Calu3 (cell line): ENCODE data around the gene ACSS3. TPM values are rescaled to one million over a fixed set of nuclear protein-coding genes. Genes with fewer than 3 reads are reported as not detected.

Source experiments
- BruUV-seq: library from RNA; stranded (reverse); fragments of 400-500 nt; replicated peaks from 2 replicates; lab custom pipeline; 2021; lab: Mats Ljungman, UMichigan
- CTCF ChIA-PET: fragments of 300-600 bp; sonication (Branson Sonifier 250); formaldehyde crosslinking; loops from one replicate; lab custom pipeline; 2022; ENCODE audit warnings: antibody characterized with exemption; lab: Charles Lee
- DNase-seq: peaks from one replicate; pipeline ENCODE4 v3.0.0; 2022
- H3K27ac Mint-ChIP-seq: one replicate; pipeline ENCODE4 v1.8.0; 2022; ENCODE audit warnings: mixed read lengths; ENCODE audit not compliant: unreplicated experiment
- H3K27me3 Mint-ChIP-seq: one replicate; pipeline ENCODE4 v1.8.0; 2022; ENCODE audit warnings: mixed read lengths; ENCODE audit not compliant: unreplicated experiment
- H3K36me3 Mint-ChIP-seq: one replicate; pipeline ENCODE4 v1.8.0; 2022; ENCODE audit warnings: mild to moderate bottlenecking, moderate library complexity, mixed read lengths; ENCODE audit not compliant: insufficient read depth, unreplicated experiment
- H3K4me1 Mint-ChIP-seq: one replicate; pipeline ENCODE4 v1.8.0; 2022; ENCODE audit warnings: mild to moderate bottlenecking, low read depth, mixed read lengths; ENCODE audit not compliant: unreplicated experiment
- H3K4me3 Mint-ChIP-seq: one replicate; pipeline ENCODE4 v1.8.0; 2022; ENCODE audit warnings: mild to moderate bottlenecking, low read depth, moderate library complexity, mixed read lengths; ENCODE audit not compliant: unreplicated experiment
- H3K9me3 Mint-ChIP-seq: one replicate; pipeline ENCODE4 v1.8.0; 2022; ENCODE audit warnings: low read depth, mixed read lengths; ENCODE audit not compliant: unreplicated experiment
- intact Hi-C: fragments of 100-400 bp; cut with micrococcal nuclease; formaldehyde crosslinking; loops from one replicate; pipeline ENCODE4 v1.10.0; 2022; ENCODE audit not compliant: unreplicated experiment
- total RNA-seq: library from RNA; stranded (reverse); gene quantifications from 2 replicates; pipeline ENCODE4 v1.2.3, GENCODE V29; 2022
- TF ChIP-seq, protein P1 (sequence below): fragments of 200-600 bp; IDR thresholded peaks from one replicate; pipeline ENCODE4 v1.8.0; 2022; ENCODE audit warnings: antibody characterized with exemption; ENCODE audit not compliant: unreplicated experiment

ACSS3 gene
- total RNA-seq, 1 experiment from 2014 or later: 0.21 TPM

DNA sequence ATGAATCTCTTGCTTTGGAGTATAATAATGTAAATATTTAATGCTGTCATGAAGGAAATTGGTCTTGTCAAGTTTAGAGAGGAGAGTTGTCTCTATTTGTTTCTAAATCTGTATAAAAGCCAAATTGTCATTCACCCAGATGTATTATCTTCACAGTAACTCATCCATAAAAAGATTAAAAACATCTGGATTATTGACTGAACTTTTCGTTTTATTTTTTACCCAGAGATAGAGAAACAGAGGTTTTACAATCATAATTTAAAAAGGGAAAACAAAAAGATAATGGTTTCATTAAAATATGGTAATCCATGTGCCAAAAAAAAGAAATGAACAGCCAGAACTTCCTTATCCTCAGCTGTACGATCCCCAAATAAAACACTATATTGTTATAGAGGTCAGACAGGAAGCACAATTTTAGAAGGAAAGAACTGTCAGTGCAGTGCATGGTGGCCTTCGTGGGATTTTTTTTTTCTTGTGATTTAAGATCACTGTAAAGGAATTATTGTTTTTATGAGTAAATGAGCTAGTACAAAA, 125.9 kb downstream of the ACSS3 start:
- Mint-ChIP-seq H3K4me1 (no peaks in the 10 kb centered on the region), H3K4me3 (no peak overlapping the region), H3K9me3 (no peaks in the 10 kb centered on the region), H3K27me3 (no peaks in the 10 kb centered on the region), H3K36me3 (no peaks in the 10 kb centered on the region), H3K27ac (no peak overlapping the region)
- TF ChIP-seq, protein P1, sequence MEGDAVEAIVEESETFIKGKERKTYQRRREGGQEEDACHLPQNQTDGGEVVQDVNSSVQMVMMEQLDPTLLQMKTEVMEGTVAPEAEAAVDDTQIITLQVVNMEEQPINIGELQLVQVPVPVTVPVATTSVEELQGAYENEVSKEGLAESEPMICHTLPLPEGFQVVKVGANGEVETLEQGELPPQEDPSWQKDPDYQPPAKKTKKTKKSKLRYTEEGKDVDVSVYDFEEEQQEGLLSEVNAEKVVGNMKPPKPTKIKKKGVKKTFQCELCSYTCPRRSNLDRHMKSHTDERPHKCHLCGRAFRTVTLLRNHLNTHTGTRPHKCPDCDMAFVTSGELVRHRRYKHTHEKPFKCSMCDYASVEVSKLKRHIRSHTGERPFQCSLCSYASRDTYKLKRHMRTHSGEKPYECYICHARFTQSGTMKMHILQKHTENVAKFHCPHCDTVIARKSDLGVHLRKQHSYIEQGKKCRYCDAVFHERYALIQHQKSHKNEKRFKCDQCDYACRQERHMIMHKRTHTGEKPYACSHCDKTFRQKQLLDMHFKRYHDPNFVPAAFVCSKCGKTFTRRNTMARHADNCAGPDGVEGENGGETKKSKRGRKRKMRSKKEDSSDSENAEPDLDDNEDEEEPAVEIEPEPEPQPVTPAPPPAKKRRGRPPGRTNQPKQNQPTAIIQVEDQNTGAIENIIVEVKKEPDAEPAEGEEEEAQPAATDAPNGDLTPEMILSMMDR: no peak
- CTCF ChIA-PET: no interaction called here
- intact Hi-C loops: no loop called here
- no peak for DNase-seq
- BruUV-seq: no TSS peak

DNA sequence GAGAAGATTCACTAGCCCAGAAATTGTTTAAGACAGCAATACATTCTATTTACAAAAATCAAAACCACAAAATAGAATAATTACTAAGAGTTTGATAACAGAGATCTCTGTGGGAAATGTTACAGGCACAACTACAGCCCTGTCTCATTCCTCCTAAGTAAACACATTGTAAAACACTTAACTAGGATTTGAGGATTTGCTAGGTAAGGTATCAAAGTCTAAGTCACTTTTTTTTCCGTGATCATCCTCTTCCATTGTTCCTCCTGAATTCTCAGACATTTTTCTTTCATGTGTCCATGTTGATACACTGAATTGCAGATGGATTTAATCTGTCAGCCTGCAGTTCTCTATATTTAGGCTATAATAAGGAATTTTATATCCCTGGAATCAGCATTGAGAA, 127.5 kb downstream of the ACSS3 start:
- H3K36me3 Mint-ChIP-seq: no peaks in the 10 kb centered on the region
- H3K9me3 Mint-ChIP-seq: no peaks in the 10 kb centered on the region
- intact Hi-C loops: no loop called here
- CTCF ChIA-PET: no interaction called here
- H3K4me3 Mint-ChIP-seq: no peak overlapping the region
- no peaks in the 10 kb centered on the region for H3K4me1 Mint-ChIP-seq
- TF ChIP-seq, protein P1: no peak
- no TSS peak for BruUV-seq
- H3K27me3 Mint-ChIP-seq: no peaks in the 10 kb centered on the region
- DNase-seq: no peak
- no peak overlapping the region for H3K27ac Mint-ChIP-seq

DNA sequence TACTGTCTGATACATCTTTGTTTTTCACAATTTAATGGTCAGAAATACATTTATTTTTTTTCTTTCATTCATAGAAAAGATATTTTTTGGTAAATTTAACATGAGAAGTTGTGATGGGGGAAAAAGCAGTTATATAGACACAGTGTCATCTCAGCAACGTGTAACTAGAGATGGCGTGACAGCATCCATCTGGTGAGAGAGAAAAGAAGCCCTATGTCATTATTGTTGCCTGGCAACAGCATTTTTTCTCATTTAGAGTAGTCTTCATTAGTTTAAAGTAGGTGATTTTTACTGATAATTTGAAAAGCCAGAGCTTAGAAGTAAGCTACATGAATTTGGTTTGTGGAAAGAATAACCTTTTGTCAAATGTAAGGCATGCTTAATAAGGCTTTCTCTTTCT, 128.6 kb downstream of the ACSS3 start:
- DNase-seq: no peak
- CTCF ChIA-PET: no interaction called here
- no peak overlapping the region for H3K27ac Mint-ChIP-seq
- H3K27me3 Mint-ChIP-seq: no peaks in the 10 kb centered on the region
- TF ChIP-seq, protein P1: no peak
- no peaks in the 10 kb centered on the region for H3K36me3 Mint-ChIP-seq
- H3K9me3 Mint-ChIP-seq: no peaks in the 10 kb centered on the region
- H3K4me1 Mint-ChIP-seq: no peaks in the 10 kb centered on the region
- H3K4me3 Mint-ChIP-seq: no peak overlapping the region
- intact Hi-C loops: no loop called here
- no TSS peak for BruUV-seq

DNA sequence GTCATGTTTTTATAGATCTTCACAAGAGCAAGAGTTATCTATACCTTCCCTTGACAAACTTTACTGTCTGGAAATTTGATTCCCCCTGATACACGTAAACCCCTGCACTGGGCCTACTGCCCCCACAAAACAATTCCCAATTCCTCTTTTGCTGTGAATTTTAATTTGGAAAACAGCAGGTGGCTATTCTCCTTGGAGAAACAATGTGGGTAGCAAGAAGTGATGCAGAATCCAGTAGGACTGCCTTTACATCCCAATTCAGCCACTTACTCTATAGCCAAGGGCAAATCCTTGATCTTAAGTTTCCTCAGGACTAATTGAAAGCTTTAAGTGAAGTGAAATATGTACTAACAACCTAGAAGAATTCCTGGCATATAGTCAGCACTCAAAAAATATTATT, 129.3 kb downstream of the ACSS3 start:
- Mint-ChIP-seq H3K9me3 (no peaks in the 10 kb centered on the region), H3K27me3 (no peaks in the 10 kb centered on the region), H3K36me3 (no peaks in the 10 kb centered on the region), H3K27ac (no peak overlapping the region), H3K4me1 (no peaks in the 10 kb centered on the region), H3K4me3 (no peak overlapping the region)
- intact Hi-C loops: no loop called here
- DNase-seq: no peak
- CTCF ChIA-PET: no interaction called here
- BruUV-seq: no TSS peak
- TF ChIP-seq, protein P1: no peak
